ENCODE measurements around the gene SLC3A2.

- TF ChIP-seq POLR2A (IDR thresholded peaks at IDR 0.05; ENCODE audit: extremely low read depth, insufficient read length), result no peak
- no peak for TF ChIP-seq CTCF (IDR thresholded peaks at IDR 0.05; ENCODE audit: low read depth, low read length)
Measured at GRCh38 chr11:62911137-62912130, 30.7 kb downstream of the SLC3A2 start.

Data from NB4 (cell line).